GM13977 (cell line): ENCODE data around the gene FOXA1.

Source experiments
- DNase-seq: peaks from one replicate; pipeline ENCODE4 v3.0.0; 2012; ENCODE audit warnings: low spot score
- CTCF ChIP-seq: IDR thresholded peaks from 2 replicates; pipeline ENCODE4 v1.5.1; 2012; ENCODE audit warnings: mild to moderate bottlenecking, control low read depth; ENCODE audit not compliant: insufficient read depth; ENCODE audit errors: extremely low read depth, missing control alignments
- in situ Hi-C: fragments of 300-500 bp; cut with MboI; formaldehyde crosslinking; loops from one replicate; pipeline ENCODE4 v1.12.0; 2022; ENCODE audit warnings: low sequenced_read_pairs, low pct_unique_long_range_greater_than_20kb, mixed read lengths, inconsistent platforms; ENCODE audit not compliant: unreplicated experiment

FOXA1 gene

GRCh38 chr14:37551119-37551518 lies 43.9 kb downstream of the FOXA1 start:
- DNase-seq = no peak
- in situ Hi-C loops = no loop called here
- no peak for TF ChIP-seq CTCF

GRCh38 chr14:37550511-37550910 lies 44.5 kb downstream of the FOXA1 start:
- TF ChIP-seq CTCF = no peak
- no peak for DNase-seq
- in situ Hi-C loops = no loop called here

- TF ChIP-seq CTCF = no peak
- in situ Hi-C loops = no loop called here
- no peak for DNase-seq
Measured at GRCh38 chr14:37546621-37547447, 48.2 kb downstream of the FOXA1 start.

GRCh38 chr14:37545174-37545573 lies 49.9 kb downstream of the FOXA1 start:
- DNase-seq = no peak
- in situ Hi-C loops = no loop called here
- no peak for TF ChIP-seq CTCF

- no peak for DNase-seq
- in situ Hi-C loops = no loop called here
- TF ChIP-seq CTCF = no peak
Measured at GRCh38 chr14:37544407-37544806, 50.6 kb downstream of the FOXA1 start.

GRCh38 chr14:37539992-37540391 lies 55.1 kb downstream of the FOXA1 start:
- TF ChIP-seq CTCF = no peak
- in situ Hi-C loops = no loop called here
- no peak for DNase-seq
